Panc1 (cell line): ENCODE results near the gene LYPD6. TPM values are rescaled to one million over a fixed set of nuclear protein-coding genes. Genes with fewer than 3 reads are reported as not detected.

ENCODE experiments used
- ATAC-seq: fragments of 200-7000 bp; cut with Tn5 transposase; 2 replicates; pipeline ENCODE4 v1.9.1; 2020; ENCODE audit warnings: mild to moderate bottlenecking, moderate library complexity
- BruUV-seq: library from RNA; stranded (reverse); fragments of 400-500 nt; replicated peaks from 2 replicates; lab custom pipeline; 2021; lab: Mats Ljungman, UMichigan
- CTCF ChIA-PET: fragments of 300-600 bp; sonication (Branson Sonifier 250); formaldehyde crosslinking; loops from one replicate; lab custom pipeline; 2022; ENCODE audit warnings: antibody characterized with exemption; lab: Charles Lee
- POLR2A ChIA-PET: fragments of 300-600 bp; sonication (Branson Sonifier 250); formaldehyde crosslinking; loops from one replicate; lab custom pipeline; 2022; ENCODE audit warnings: antibody characterized with exemption; lab: Charles Lee
- DNase-seq: peaks from one replicate; pipeline ENCODE4 v3.0.0-alpha.2; 2010; ENCODE audit warnings: low read depth, low spot score
- H3K27ac ChIP-seq: 2 replicates; pipeline ENCODE4 v1.5.1; 2011; ENCODE audit warnings: mild to moderate bottlenecking, low read length, inconsistent platforms
- H3K27me3 ChIP-seq: fragments of 200-500 bp; sonication (Bioruptor generic); 2 replicates; pipeline ENCODE4 v1.6.0; 2014; ENCODE audit warnings: low read length, inconsistent platforms; ENCODE audit not compliant: control insufficient read depth, insufficient read depth
- H3K36me3 ChIP-seq: fragments of 200-500 bp; sonication (Bioruptor generic); 2 replicates; pipeline ENCODE4 v1.5.1; 2014; ENCODE audit warnings: inconsistent platforms, mild to moderate bottlenecking, low read length, moderate library complexity; ENCODE audit not compliant: control insufficient read depth, insufficient read depth
- H3K4me1 ChIP-seq: 2 replicates; pipeline ENCODE4 v1.5.1; 2011; ENCODE audit warnings: inconsistent platforms, mild to moderate bottlenecking, low read length, moderate library complexity; ENCODE audit not compliant: control insufficient read depth, insufficient read depth
- H3K4me3 ChIP-seq, 2 experiments: 2 replicates each; pipeline ENCODE4 v1.5.1; 2011 to 2012; ENCODE audit warnings: low read depth in 2 of 2, low read length in 2 of 2, mild to moderate bottlenecking in 2 of 2, inconsistent platforms in 1 of 2, moderate library complexity in 1 of 2
- H3K9me3 ChIP-seq: fragments of 200-500 bp; sonication (Bioruptor generic); 2 replicates; pipeline ENCODE4 v1.5.1; 2014; ENCODE audit warnings: low read depth, mild to moderate bottlenecking, inconsistent platforms, low read length, moderate library complexity; ENCODE audit not compliant: control insufficient read depth, insufficient read depth
- POLR2AphosphoS5 ChIP-seq: IDR thresholded peaks from 2 replicates; pipeline ENCODE4 v1.6.1; 2012; ENCODE audit warnings: mild to moderate bottlenecking, low read depth, low read length, moderate library complexity
- SIN3A ChIP-seq: IDR thresholded peaks from 2 replicates; pipeline ENCODE4 v1.6.1; 2012; ENCODE audit warnings: low read depth, mild to moderate bottlenecking, low read length, moderate library complexity, borderline replicate concordance; ENCODE audit not compliant: insufficient read depth
- TCF7L2 ChIP-seq: IDR thresholded peaks from 2 replicates; pipeline ENCODE4 v1.6.1; 2011; ENCODE audit warnings: mild to moderate bottlenecking, low read depth, low read length, inconsistent platforms
- in situ Hi-C: cut with HindIII; loops from 2 replicates; pipeline ENCODE4 v1.10.0; 2016; ENCODE audit warnings: low sequenced_read_pairs, low pct_unique_long_range_greater_than_20kb
- intact Hi-C: fragments of 100-400 bp; cut with micrococcal nuclease; formaldehyde crosslinking; loops from one replicate; pipeline ENCODE4 v1.10.0; 2022; ENCODE audit not compliant: unreplicated experiment
- total RNA-seq: library from RNA; stranded (reverse); gene quantifications from one replicate; pipeline ENCODE4 v1.2.1, GENCODE V29; 2021; ENCODE audit not compliant: unreplicated experiment
- TF ChIP-seq, protein P1 (sequence below): fragments of 450-650 bp; IDR thresholded peaks from 2 replicates; pipeline ENCODE4 v1.5.1; 2017; ENCODE audit warnings: mild to moderate bottlenecking
- TF ChIP-seq, protein P2 (sequence below), 2 experiments: IDR thresholded peaks; 2 replicates each; pipeline ENCODE4 v1.6.1; 2011 to 2012; ENCODE audit warnings: low read depth in 2 of 2, control low read depth in 1 of 2, low read length in 1 of 2, mild to moderate bottlenecking in 1 of 2, moderate library complexity in 1 of 2; ENCODE audit not compliant: insufficient read depth in 1 of 2

Gene LYPD6
- total RNA-seq, 1 experiment from 2014 or later: 0.31 TPM

DNA sequence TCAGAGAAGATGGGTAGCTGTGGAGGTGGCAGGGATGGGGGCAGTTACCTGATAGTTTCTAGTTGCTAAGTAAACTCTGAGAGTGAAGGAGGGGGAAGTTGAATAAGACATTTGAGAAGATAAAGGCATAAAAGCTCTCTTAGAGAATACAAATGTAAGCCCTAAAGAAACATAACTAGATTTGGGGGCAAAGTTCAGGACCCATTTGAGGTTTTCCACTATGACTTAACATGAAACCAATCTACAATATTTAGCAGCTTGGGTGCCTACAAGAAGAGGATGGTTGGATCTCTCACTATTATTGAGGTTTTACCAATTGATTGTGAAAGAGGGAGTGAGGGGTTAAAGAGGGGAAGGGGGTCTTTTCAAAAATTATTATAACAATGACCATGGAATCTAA, 34.4 kb upstream of the LYPD6 start:
- no peaks in the 10 kb centered on the region for H3K9me3 ChIP-seq
- TF ChIP-seq, protein P1, sequence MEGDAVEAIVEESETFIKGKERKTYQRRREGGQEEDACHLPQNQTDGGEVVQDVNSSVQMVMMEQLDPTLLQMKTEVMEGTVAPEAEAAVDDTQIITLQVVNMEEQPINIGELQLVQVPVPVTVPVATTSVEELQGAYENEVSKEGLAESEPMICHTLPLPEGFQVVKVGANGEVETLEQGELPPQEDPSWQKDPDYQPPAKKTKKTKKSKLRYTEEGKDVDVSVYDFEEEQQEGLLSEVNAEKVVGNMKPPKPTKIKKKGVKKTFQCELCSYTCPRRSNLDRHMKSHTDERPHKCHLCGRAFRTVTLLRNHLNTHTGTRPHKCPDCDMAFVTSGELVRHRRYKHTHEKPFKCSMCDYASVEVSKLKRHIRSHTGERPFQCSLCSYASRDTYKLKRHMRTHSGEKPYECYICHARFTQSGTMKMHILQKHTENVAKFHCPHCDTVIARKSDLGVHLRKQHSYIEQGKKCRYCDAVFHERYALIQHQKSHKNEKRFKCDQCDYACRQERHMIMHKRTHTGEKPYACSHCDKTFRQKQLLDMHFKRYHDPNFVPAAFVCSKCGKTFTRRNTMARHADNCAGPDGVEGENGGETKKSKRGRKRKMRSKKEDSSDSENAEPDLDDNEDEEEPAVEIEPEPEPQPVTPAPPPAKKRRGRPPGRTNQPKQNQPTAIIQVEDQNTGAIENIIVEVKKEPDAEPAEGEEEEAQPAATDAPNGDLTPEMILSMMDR: no peak
- TF ChIP-seq, protein P2, sequence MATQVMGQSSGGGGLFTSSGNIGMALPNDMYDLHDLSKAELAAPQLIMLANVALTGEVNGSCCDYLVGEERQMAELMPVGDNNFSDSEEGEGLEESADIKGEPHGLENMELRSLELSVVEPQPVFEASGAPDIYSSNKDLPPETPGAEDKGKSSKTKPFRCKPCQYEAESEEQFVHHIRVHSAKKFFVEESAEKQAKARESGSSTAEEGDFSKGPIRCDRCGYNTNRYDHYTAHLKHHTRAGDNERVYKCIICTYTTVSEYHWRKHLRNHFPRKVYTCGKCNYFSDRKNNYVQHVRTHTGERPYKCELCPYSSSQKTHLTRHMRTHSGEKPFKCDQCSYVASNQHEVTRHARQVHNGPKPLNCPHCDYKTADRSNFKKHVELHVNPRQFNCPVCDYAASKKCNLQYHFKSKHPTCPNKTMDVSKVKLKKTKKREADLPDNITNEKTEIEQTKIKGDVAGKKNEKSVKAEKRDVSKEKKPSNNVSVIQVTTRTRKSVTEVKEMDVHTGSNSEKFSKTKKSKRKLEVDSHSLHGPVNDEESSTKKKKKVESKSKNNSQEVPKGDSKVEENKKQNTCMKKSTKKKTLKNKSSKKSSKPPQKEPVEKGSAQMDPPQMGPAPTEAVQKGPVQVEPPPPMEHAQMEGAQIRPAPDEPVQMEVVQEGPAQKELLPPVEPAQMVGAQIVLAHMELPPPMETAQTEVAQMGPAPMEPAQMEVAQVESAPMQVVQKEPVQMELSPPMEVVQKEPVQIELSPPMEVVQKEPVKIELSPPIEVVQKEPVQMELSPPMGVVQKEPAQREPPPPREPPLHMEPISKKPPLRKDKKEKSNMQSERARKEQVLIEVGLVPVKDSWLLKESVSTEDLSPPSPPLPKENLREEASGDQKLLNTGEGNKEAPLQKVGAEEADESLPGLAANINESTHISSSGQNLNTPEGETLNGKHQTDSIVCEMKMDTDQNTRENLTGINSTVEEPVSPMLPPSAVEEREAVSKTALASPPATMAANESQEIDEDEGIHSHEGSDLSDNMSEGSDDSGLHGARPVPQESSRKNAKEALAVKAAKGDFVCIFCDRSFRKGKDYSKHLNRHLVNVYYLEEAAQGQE (IDR thresholded peaks at IDR 0.05; ENCODE audit: insufficient read depth in 1 of 2, low read depth in 2 of 2, low read length in 1 of 2): no peak
- TF ChIP-seq POLR2AphosphoS5: no peak
- no peak for TF ChIP-seq SIN3A
- TF ChIP-seq TCF7L2: no peak
- no peaks in the 10 kb centered on the region for H3K27me3 ChIP-seq
- H3K36me3 ChIP-seq: no peaks in the 10 kb centered on the region
- no peaks in the 10 kb centered on the region for H3K4me1 ChIP-seq
- H3K27ac ChIP-seq: no peak overlapping the region
- DNase-seq (no peak), ATAC-seq (no peak)
- in situ Hi-C loops (no loop called here), intact Hi-C loops (no loop called here)
- no TSS peak for BruUV-seq
- ChIA-PET POLR2A (no interaction called here), CTCF (no interaction called here)
- no peak overlapping the region for H3K4me3 ChIP-seq

DNA sequence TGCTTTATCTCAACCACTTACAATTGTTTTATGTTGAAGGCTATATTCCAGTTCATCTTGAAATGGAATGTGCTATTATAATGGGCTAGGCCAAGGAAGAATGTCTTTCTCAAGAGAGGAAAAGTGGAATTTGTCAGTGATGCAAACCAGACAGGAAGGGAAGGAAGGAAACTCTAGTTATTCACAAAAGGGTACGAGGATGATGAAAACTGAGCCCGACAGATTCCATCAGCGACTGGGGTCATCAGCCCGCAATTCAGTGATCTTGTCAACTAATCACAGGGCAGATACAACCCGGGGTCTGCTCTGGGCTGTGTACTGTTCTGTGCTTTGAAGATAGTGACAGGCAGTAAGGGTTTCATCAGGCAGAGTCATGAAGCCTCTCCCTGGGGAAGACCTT, 23.4 kb upstream of the LYPD6 start:
- no peak for ATAC-seq
- ChIA-PET POLR2A (no interaction called here), CTCF (no interaction called here)
- H3K4me3 ChIP-seq: no peak overlapping the region
- no peak for DNase-seq
- H3K9me3 ChIP-seq: no peaks in the 10 kb centered on the region
- intact Hi-C loops: loop anchor here (10.0 kb wide), 1 partner anchor 282 kb away; no protein-coding TSS in a partner anchor
- TF ChIP-seq, protein P1: no peak
- TF ChIP-seq POLR2AphosphoS5 (no peak), SIN3A (no peak)
- TF ChIP-seq, protein P2 (IDR thresholded peaks at IDR 0.05; ENCODE audit: insufficient read depth in 1 of 2, low read depth in 2 of 2, low read length in 1 of 2): no peak
- H3K36me3 ChIP-seq: no peaks in the 10 kb centered on the region
- no peaks in the 10 kb centered on the region for H3K4me1 ChIP-seq
- in situ Hi-C loops: no loop called here
- no peaks in the 10 kb centered on the region; the same call in 1 of the 2 replicates for H3K27me3 ChIP-seq
- H3K27ac ChIP-seq: no peak overlapping the region
- no TSS peak for BruUV-seq
